WTC11 (cell line): ENCODE results near the gene GZMM.

Experiments used
- ATF2 ChIP-seq: sonication (generic); formaldehyde crosslinking; IDR thresholded peaks from 2 replicates; pipeline ENCODE4 v1.8.1; 2022; ENCODE audit warnings: low read depth, missing genetic modification reagents, borderline replicate concordance
- E2F1 ChIP-seq: sonication (generic); formaldehyde crosslinking; IDR thresholded peaks from 2 replicates; pipeline ENCODE4 v1.8.0; 2022; ENCODE audit warnings: mild to moderate bottlenecking, missing genetic modification reagents
- EMX1 ChIP-seq: fragments of 250-450 bp; sonication (Bioruptor Pico); IDR thresholded peaks from 2 replicates; pipeline ENCODE4 v1.8.0; 2021; ENCODE audit warnings: mild to moderate bottlenecking
- ESRRA ChIP-seq: sonication (generic); formaldehyde crosslinking; IDR thresholded peaks from 2 replicates; pipeline ENCODE4 v1.8.1; 2022; ENCODE audit warnings: mild to moderate bottlenecking, missing genetic modification reagents, borderline replicate concordance
- GABPB1 ChIP-seq: sonication (generic); formaldehyde crosslinking; IDR thresholded peaks from 2 replicates; pipeline ENCODE4 v1.8.1; 2023; ENCODE audit warnings: mild to moderate bottlenecking, missing genetic modification reagents
- MXD4 ChIP-seq: fragments of 250-450 bp; sonication (Bioruptor Pico); IDR thresholded peaks from 2 replicates; pipeline ENCODE4 v1.8.0; 2021; ENCODE audit warnings: mild to moderate bottlenecking, moderate library complexity, borderline replicate concordance
- NR1H2 ChIP-seq: sonication (generic); formaldehyde crosslinking; IDR thresholded peaks from 2 replicates; pipeline ENCODE4 v1.9.0; 2021; ENCODE audit warnings: mild to moderate bottlenecking, moderate library complexity, missing genetic modification reagents
- TCF7 ChIP-seq: sonication (generic); formaldehyde crosslinking; IDR thresholded peaks from 2 replicates; pipeline ENCODE4 v1.8.0; 2022; ENCODE audit warnings: mild to moderate bottlenecking, low read depth, missing genetic modification reagents, moderate library complexity
- ZNF232 ChIP-seq: sonication (generic); formaldehyde crosslinking; IDR thresholded peaks from 2 replicates; pipeline ENCODE4 v1.8.0; 2022; ENCODE audit warnings: mild to moderate bottlenecking, missing genetic modification reagents
- ZNF423 ChIP-seq: fragments of 250-450 bp; sonication (Bioruptor Pico); IDR thresholded peaks from 2 replicates; pipeline ENCODE4 v2.1.2; 2022; ENCODE audit warnings: mild to moderate bottlenecking, moderate library complexity
- TF ChIP-seq, protein P1 (sequence below): sonication (generic); formaldehyde crosslinking; IDR thresholded peaks from 2 replicates; pipeline ENCODE4 v1.8.1; 2023; ENCODE audit warnings: mild to moderate bottlenecking, moderate library complexity, missing genetic modification reagents
- TF ChIP-seq, protein P2 (sequence below): sonication (generic); formaldehyde crosslinking; IDR thresholded peaks from 2 replicates; pipeline ENCODE4 v1.8.1; 2022; ENCODE audit warnings: mild to moderate bottlenecking, moderate library complexity, missing genetic modification reagents
- TF ChIP-seq, protein P3 (sequence below): fragments of 200-600 bp; IDR thresholded peaks from 2 replicates; pipeline ENCODE4 v1.8.0; 2022; ENCODE audit warnings: antibody characterized with exemption
- TF ChIP-seq, protein P4 (sequence below): fragments of 250-450 bp; sonication (Bioruptor Pico); IDR thresholded peaks from 2 replicates; pipeline ENCODE4 v1.9.0; 2021; ENCODE audit warnings: moderate library complexity, mild to moderate bottlenecking, inconsistent platforms, borderline replicate concordance

GRCh38 chr19:547117-547516 is 3.3 kb downstream of the GZMM start:
- no peak for TF ChIP-seq ZNF232
- TF ChIP-seq ATF2 (CRISPR knock-in tag): no peak
- TF ChIP-seq, protein P1, sequence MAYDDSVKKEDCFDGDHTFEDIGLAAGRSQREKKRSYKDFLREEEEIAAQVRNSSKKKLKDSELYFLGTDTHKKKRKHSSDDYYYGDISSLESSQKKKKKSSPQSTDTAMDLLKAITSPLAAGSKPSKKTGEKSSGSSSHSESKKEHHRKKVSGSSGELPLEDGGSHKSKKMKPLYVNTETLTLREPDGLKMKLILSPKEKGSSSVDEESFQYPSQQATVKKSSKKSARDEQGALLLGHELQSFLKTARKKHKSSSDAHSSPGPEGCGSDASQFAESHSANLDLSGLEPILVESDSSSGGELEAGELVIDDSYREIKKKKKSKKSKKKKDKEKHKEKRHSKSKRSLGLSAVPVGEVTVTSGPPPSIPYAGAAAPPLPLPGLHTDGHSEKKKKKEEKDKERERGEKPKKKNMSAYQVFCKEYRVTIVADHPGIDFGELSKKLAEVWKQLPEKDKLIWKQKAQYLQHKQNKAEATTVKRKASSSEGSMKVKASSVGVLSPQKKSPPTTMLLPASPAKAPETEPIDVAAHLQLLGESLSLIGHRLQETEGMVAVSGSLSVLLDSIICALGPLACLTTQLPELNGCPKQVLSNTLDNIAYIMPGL (CRISPR knock-in tag): no peak
- no peak for TF ChIP-seq EMX1 (CRISPR knock-in tag)
- TF ChIP-seq, protein P2, sequence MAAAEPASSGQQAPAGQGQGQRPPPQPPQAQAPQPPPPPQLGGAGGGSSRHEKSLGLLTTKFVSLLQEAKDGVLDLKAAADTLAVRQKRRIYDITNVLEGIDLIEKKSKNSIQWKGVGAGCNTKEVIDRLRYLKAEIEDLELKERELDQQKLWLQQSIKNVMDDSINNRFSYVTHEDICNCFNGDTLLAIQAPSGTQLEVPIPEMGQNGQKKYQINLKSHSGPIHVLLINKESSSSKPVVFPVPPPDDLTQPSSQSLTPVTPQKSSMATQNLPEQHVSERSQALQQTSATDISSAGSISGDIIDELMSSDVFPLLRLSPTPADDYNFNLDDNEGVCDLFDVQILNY (CRISPR knock-in tag): no peak
- TF ChIP-seq ZNF423 (CRISPR knock-in tag): no peak
- TF ChIP-seq ESRRA (CRISPR knock-in tag): no peak
- TF ChIP-seq, protein P3, sequence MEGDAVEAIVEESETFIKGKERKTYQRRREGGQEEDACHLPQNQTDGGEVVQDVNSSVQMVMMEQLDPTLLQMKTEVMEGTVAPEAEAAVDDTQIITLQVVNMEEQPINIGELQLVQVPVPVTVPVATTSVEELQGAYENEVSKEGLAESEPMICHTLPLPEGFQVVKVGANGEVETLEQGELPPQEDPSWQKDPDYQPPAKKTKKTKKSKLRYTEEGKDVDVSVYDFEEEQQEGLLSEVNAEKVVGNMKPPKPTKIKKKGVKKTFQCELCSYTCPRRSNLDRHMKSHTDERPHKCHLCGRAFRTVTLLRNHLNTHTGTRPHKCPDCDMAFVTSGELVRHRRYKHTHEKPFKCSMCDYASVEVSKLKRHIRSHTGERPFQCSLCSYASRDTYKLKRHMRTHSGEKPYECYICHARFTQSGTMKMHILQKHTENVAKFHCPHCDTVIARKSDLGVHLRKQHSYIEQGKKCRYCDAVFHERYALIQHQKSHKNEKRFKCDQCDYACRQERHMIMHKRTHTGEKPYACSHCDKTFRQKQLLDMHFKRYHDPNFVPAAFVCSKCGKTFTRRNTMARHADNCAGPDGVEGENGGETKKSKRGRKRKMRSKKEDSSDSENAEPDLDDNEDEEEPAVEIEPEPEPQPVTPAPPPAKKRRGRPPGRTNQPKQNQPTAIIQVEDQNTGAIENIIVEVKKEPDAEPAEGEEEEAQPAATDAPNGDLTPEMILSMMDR: no peak
- TF ChIP-seq, protein P4, sequence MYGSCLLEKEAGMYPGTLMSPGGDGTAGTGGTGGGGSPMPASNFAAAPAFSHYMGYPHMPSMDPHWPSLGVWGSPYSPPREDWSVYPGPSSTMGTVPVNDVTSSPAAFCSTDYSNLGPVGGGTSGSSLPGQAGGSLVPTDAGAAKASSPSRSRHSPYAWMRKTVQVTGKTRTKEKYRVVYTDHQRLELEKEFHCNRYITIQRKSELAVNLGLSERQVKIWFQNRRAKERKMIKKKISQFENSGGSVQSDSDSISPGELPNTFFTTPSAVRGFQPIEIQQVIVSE (CRISPR knock-in tag): no peak
- TF ChIP-seq GABPB1 (CRISPR knock-in tag): no peak
- TF ChIP-seq MXD4 (CRISPR knock-in tag): no peak
- TF ChIP-seq NR1H2 (CRISPR knock-in tag): no peak
- TF ChIP-seq TCF7 (CRISPR knock-in tag): no peak
- TF ChIP-seq E2F1 (CRISPR knock-in tag): no peak
